Gastroesophageal sphincter (tissue), 4 donors: ENCODE results near the gene VDAC2. TPM values are rescaled to one million over a fixed set of nuclear protein-coding genes. Genes with fewer than 3 reads are reported as not detected.

ENCODE experiments used
- ATAC-seq: fragments of 150-250 bp; one replicate; pipeline ENCODE4 v1.9.1; 2016; ENCODE audit warnings: mild to moderate bottlenecking, moderate library complexity
- H3K27ac ChIP-seq, 4 donors: fragments of 200-600 bp; sonication (generic) in 3 of 4; 1 replicate in 3 of 4; 2 replicates in 1 of 4; pipeline ENCODE4 v1.5.1; 2016 to 2019
- H3K27me3 ChIP-seq: fragments of 200-600 bp; sonication (generic); one replicate; pipeline ENCODE4 v1.5.1; 2019
- H3K36me3 ChIP-seq, 2 donors: fragments of 200-600 bp; sonication (generic); one replicate each; pipeline ENCODE4 v1.5.1; 2019; ENCODE audit warnings: control low read depth in 1 of 2
- H3K4me1 ChIP-seq, 3 donors: fragments of 200-600 bp; sonication (generic); 1 replicate in 2 of 3; 2 replicates in 1 of 3; pipeline ENCODE4 v1.5.1; 2016 to 2019; ENCODE audit warnings: control low read depth in 2 of 3
- H3K4me3 ChIP-seq, 2 donors: fragments of 200-600 bp; sonication (generic); one replicate each; pipeline ENCODE4 v1.5.1; 2019; ENCODE audit warnings: mild to moderate bottlenecking in 1 of 2, moderate library complexity in 1 of 2
- H3K9me3 ChIP-seq, 3 donors: fragments of 200-600 bp; sonication (generic); one replicate each; pipeline ENCODE4 v1.5.1; 2017 to 2019; ENCODE audit warnings: control low read depth in 2 of 3
- CTCF ChIP-seq, 4 experiments: fragments of 200-600 bp in 2 of 4; fragments of 450-650 bp in 2 of 4; sonication (generic) in 1 of 4; IDR thresholded peaks; one replicate each; pipeline ENCODE4 v1.5.1; 2017 to 2019; ENCODE audit warnings: antibody characterized with exemption in 4 of 4, mild to moderate bottlenecking in 2 of 4, moderate library complexity in 2 of 4
- EP300 ChIP-seq: sonication (generic); formaldehyde crosslinking; IDR thresholded peaks from one replicate; pipeline ENCODE4 v1.6.1; 2017; ENCODE audit warnings: antibody characterized with exemption, mild to moderate bottlenecking
- POLR2A ChIP-seq, 2 donors: fragments of 450-650 bp; IDR thresholded peaks; one replicate each; pipeline ENCODE4 v1.6.1; 2017; ENCODE audit warnings: antibody characterized with exemption in 2 of 2, mild to moderate bottlenecking in 2 of 2, moderate library complexity in 1 of 2
- POLR2AphosphoS5 ChIP-seq: sonication (generic); formaldehyde crosslinking; IDR thresholded peaks from one replicate; pipeline ENCODE4 v1.6.1; 2017; ENCODE audit warnings: antibody characterized with exemption
- WGBS, 2 donors: methylation state at CpG; one replicate each; pipeline ENCODE4 v1.1.5; 2018; ENCODE audit warnings: low coverage in 1 of 2; 5-methylcytosine and 5-hydroxymethylcytosine counted together
- total RNA-seq, 4 donors: library from RNA; depleted of rRNA; stranded (reverse); fragments of >200 nt; gene quantifications; one replicate each; pipeline ENCODE4 v1.1.0, GENCODE V29; 2016

The VDAC2 gene
- total RNA-seq, 4 donors from 2014 or later: 199 to 283 (median 249) TPM

- Histone ChIP-seq H3K36me3 (no peaks in the 10 kb centered on the region), H3K4me3 (no peak overlapping the region), H3K9me3 (peaks cover 0 to 26% (median 0%) of the 10 kb centered on the region in 3 donors), H3K4me1 (no peaks in the 10 kb centered on the region), H3K27me3 (no peaks in the 10 kb centered on the region), H3K27ac (no peak overlapping the region)
- TF ChIP-seq CTCF (IDR thresholded peaks at IDR 0.05) (no peak), POLR2A (IDR thresholded peaks at IDR 0.05) (no peak), EP300 (no peak), POLR2AphosphoS5 (no peak)
- WGBS, 2 donors: 100% methylated on average over 1 of the region's 1 CpG
- ATAC-seq: no peak
Measured at GRCh38 chr10:75253281-75254220, 43.0 kb downstream of the VDAC2 start.

GRCh38 chr10:75254739-75255138 lies 44.1 kb downstream of the VDAC2 start:
- 100% methylated on average over 1 to 2 of the region's 2 CpGs for WGBS, 2 donors
- ATAC-seq: no peak
- Histone ChIP-seq H3K9me3 (peaks cover 0 to 26% (median 0%) of the 10 kb centered on the region in 3 donors), H3K27ac (no peak overlapping the region), H3K4me1 (no peaks in the 10 kb centered on the region), H3K27me3 (no peaks in the 10 kb centered on the region), H3K4me3 (no peak overlapping the region), H3K36me3 (no peaks in the 10 kb centered on the region)
- TF ChIP-seq CTCF (IDR thresholded peaks at IDR 0.05) (no peak), POLR2AphosphoS5 (no peak), POLR2A (IDR thresholded peaks at IDR 0.05) (no peak), EP300 (no peak)

- no peak for TF ChIP-seq CTCF (IDR thresholded peaks at IDR 0.05)
- TF ChIP-seq EP300: no peak
- TF ChIP-seq POLR2AphosphoS5: no peak
- no peak for TF ChIP-seq POLR2A (IDR thresholded peaks at IDR 0.05)
- H3K4me3 ChIP-seq: no peak overlapping the region
- H3K27ac ChIP-seq: no peak overlapping the region
- no peaks in the 10 kb centered on the region for H3K36me3 ChIP-seq
- peaks cover 0 to 9% (median 0%) of the 10 kb centered on the region in 3 donors for H3K9me3 ChIP-seq
- WGBS, 2 donors: 58 to 100% methylated on average over 1 to 2 of the region's 3 CpGs
- no peaks in the 10 kb centered on the region for H3K4me1 ChIP-seq
- no peak for ATAC-seq
- no peaks in the 10 kb centered on the region for H3K27me3 ChIP-seq
Measured at GRCh38 chr10:75260990-75261389, 50.4 kb downstream of the VDAC2 start.

- H3K27ac ChIP-seq: no peak overlapping the region
- H3K4me3 ChIP-seq: no peak overlapping the region
- no peak for ATAC-seq
- H3K36me3 ChIP-seq: no peaks in the 10 kb centered on the region
- no peaks in the 10 kb centered on the region for H3K4me1 ChIP-seq
- no peak for TF ChIP-seq POLR2A (IDR thresholded peaks at IDR 0.05)
- no peak for TF ChIP-seq CTCF (IDR thresholded peaks at IDR 0.05)
- TF ChIP-seq EP300: no peak
- TF ChIP-seq POLR2AphosphoS5: no peak
- WGBS, 2 donors: 65 to 76% methylated on average over 11 to 18 of the region's 25 CpGs
- H3K27me3 ChIP-seq: no peaks in the 10 kb centered on the region
- peaks cover 0 to 9% (median 0%) of the 10 kb centered on the region in 3 donors for H3K9me3 ChIP-seq
Measured at GRCh38 chr10:75261813-75262705, 51.5 kb downstream of the VDAC2 start.
